ENCODE results near the gene ERBB2.
A peak's percentile ranks its signal among the peaks of the same experiment; 100 is the strongest.
"Not testable (repeated sequence)": the region's sequence is repeated elsewhere in the genome, so short reads cannot be mapped to it uniquely, and the experiment has no call there.

Gene ERBB2

DNA sequence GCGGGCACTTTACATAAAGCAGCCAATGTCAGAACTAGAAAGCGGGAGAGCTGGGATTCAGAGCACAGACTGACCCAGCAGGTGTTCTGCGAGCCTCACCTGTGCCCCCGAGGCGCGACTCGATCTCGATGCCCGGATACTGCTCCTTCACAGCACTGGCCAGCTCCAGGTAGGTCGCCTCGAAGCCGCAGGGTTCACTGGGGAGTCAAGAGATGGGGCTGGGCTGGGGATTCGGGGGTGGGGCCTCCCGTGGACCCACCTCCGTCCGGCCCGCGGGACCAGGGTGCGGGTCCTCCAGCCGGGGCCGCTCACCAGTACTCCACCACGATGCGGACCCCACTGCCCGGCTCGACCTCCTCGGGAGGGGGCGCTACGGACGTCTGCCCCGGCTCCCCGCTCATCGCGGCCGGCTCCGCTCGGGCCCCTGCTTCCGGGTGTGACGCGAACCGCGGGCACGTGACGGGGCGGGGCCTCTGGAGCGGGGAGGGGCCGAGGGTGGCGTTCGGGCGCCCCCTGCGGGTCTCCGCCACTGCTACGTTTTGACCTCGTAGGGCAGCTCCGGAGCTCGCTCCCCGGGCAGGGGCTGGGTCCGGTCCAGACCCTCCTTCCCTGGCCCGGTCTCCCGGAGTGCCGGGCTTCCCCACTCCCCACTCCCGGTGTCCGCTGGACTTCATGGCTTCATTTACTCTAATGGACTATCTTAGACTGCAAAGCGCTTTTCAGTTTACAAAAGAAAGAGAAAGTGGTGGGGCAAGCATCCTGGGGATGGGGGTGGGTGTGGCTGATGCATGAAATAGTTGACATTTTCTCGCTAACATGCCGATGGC is 30.4 kb downstream of the ERBB2 start, which contains the start of gene MIEN1:
Gene MIEN1, minus strand, starts transcription at position 438 of the 827 bp plus-strand sequence. Its CDS starts 37 bp downstream, at position 401.
- peak; percentile 95 for DNase-seq

- DNase-seq: no peak
Observed at GRCh38 chr17:39732586-39732985, 32.7 kb downstream of the ERBB2 start.

DNA sequence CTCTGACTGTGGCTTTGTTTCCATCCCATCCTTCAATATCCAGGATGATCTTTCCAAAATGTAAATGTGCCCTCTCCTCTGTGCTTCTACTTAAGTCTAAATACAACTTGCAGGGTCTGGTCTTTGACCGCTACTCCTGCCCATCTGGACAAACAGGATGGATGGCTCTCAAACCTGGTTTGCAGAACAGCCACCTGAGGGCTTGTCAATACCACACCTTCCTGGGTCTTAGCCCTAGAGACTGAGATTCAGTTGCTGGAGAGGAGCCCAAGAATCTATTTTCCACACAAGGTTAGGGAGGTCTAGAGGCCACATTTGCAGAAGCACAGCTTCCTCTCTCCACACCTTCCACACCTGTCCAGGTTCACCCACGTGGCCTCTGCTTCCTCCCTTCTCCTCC is 36.0 kb downstream of the ERBB2 start:
- no peak for DNase-seq

GRCh38 chr17:39736319-39737165 is 36.7 kb downstream of the ERBB2 start:
- no peak for DNase-seq

- DNase-seq: no peak
Observed at GRCh38 chr17:39737206-39737759, 37.4 kb downstream of the ERBB2 start.

GRCh38 chr17:39737760-39738567 is 38.1 kb downstream of the ERBB2 start, which contains the start of gene GRB7:
GRB7 (plus strand) TSS chr17:39737938; CDS start chr17:39742302, 4,364 bp downstream.
- no peak for DNase-seq

GRCh38 chr17:39738568-39738901 is 38.7 kb downstream of the ERBB2 start:
- peak; percentile 69 for DNase-seq

DNA sequence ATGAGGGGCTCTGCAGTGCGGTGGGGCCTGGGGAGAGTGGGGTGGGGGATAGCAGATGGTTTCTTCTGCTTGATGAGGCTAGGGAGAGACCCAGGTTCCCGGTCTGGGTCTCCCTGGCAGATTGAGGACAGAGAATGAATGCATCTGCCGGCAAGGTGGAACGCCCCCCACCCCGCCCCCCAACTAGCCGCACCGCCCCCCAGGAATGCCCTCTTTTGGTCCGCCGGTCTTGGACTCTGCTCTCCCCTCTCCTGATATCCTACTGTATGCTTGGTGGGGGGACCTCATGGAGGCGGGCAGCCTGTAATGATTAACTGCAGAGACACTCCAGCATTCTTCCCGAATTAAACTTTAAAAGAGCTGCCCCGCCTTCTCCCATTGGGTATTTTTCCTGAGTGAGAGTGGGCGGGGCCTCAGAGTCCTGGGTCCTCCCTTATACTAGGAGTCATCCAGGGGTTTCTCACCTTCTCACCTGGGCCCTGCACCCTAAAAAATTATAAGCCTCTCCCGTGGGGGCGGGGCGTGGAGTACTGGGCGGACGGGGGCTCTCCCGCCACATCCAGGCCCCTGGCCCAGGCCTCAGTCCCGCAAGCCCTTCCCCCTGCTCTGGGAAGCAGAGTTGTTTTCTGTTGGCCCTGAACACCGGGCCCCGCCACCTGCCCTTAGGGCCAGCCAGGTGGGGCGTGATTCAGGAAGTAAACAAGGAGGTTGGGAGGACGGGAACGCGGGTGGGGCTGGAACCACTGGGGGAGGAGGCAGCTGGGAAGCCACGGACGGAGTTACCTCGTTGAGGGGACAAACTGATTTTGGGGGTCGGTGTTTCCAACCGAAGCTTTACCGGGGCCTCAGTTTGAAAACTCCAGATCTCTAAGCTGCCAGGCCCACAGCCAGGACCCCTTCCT is 39.4 kb downstream of the ERBB2 start:
- no peak for DNase-seq

DNA sequence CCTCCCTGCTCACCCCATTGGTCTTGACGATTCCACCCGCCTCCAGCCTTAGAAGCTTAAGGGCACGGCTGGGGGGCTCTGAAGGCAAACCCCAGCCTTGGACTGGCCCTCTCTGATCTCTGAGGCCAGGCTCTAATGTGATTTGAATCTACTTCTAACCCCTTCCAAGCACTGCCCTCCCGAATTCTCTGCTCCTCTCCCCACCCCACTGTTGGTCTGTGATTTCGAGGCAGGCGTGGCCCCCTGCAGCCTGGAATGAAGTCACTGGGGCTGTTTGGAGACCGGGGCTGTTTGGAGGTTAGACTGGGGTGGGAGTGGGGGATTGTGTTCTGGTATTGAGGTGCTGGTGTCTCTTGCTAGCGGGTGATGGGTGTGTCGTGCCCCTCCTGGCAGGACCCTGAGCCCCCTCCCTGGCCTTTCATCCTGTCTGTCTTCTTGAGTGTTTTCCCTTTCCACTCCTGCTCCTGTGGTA is 40.1 kb downstream of the ERBB2 start:
- no peak for DNase-seq

DNA sequence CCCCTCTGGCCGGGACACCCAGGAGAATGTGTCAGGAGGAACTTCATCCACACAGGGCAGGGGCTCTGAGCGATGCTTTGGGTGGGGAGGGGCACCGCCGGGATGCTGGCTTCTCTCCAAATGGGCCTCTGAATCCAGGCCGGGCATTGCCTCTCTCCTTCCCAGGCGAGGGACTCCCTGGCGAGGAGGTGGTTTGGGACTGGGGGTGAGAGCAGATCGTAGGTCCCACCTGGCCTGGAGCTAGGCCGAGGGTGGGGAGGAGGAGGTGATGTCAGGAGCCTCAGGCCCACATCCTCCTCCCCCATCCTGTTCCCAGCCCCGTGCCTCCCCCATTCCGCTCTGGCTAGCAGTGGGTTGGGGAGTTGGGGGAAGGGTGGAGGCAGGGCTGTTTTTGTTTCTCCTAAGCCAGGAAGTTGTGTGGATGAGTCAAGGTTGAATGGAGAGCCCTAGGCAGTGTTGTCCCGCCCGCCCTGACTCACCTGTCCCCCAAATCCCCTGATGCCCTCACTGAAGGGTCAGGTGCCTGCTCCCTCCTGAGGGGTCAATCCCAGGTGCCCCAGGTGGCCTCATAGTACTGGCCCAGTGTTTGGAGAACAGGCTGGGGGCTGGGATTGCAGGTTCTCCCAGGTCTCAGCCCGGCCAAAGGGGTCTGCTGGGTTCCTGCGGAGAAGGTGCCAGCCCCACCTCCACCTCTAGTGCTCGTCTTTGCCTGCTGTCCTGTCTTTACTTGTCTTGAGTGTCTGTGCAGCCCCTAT is 40.7 kb downstream of the ERBB2 start:
- no peak for DNase-seq

- no peak for DNase-seq
Observed at GRCh38 chr17:39742126-39742855, 42.4 kb downstream of the ERBB2 start.

DNA sequence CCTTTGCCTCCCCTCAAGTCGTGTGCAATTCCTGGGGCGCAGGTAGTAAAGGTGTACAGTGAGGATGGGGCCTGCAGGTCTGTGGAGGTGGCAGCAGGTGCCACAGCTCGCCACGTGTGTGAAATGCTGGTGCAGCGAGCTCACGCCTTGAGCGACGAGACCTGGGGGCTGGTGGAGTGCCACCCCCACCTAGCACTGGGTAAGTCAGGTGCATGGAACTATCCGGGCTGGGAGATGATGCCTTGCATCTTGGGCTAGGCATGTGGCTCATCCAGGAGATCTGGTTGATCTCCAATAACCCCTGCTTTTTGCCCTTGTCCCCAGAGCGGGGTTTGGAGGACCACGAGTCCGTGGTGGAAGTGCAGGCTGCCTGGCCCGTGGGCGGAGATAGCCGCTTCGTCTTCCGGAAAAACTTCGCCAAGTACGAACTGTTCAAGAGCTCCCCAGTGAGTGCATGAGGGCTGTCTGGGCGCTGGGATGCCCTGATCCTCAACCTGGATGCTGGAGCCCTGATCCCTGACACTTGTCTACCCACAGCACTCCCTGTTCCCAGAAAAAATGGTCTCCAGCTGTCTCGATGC is 43.1 kb downstream of the ERBB2 start:
- DNase-seq: no peak

DNA sequence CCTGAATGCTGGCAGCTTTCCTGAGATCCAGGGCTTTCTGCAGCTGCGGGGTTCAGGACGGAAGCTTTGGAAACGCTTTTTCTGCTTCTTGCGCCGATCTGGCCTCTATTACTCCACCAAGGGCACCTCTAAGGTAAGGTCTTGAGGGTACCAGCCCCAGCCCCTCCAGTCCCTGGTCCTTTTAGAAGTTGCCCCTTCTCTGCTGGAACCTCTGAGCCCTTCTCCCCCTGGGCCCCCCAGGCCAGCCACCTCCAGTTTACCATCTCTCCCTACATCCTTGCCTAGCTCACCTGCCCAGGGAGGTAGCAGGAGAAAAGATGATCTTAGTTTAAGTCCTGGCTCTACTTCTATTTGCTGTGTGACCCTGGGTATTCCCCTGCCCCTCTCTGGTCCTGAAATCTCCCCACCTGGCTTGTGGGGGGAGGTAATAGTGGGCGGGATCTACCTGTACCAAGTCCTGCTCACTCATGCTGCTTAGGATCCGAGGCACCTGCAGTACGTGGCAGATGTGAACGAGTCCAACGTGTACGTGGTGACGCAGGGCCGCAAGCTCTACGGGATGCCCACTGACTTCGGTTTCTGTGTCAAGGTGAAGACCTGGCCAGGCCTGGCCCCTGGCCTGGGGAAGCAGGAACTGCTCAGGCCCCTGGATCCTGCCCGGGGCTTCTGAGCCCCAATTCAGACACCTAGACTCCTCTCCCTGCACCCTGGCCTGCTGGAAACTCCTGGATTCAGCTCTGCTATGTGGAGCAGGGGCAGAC is 44.4 kb downstream of the ERBB2 start:
- DNase-seq: no peak

- DNase-seq: no peak
Observed at GRCh38 chr17:39744836-39745215, 45.0 kb downstream of the ERBB2 start.

- DNase-seq: no peak
Observed at GRCh38 chr17:39745335-39746144, 45.7 kb downstream of the ERBB2 start.

- DNase-seq: no peak
Observed at GRCh38 chr17:39746145-39746461, 46.2 kb downstream of the ERBB2 start.

DNA sequence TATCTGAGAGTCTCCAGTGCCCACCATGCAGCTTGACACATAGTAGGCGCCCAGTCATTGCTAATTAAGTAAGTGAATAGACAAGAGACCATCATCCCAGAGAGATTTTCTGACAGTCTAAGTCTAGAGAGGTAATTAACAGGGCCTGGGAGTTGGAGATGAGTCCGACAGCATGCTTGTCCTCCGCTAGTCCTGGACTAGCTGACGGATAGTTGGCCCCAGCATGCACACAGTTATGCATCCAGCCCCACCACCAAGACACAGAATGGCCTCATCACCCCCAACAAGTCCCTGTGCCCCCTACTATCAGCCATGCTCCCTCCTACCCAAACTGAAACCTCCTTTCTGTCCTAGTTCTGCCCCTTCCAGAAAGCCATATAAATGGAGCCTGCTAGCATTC is 47.9 kb downstream of the ERBB2 start:
- DNase-seq: no peak

GRCh38 chr17:39748444-39749034 is 48.7 kb downstream of the ERBB2 start:
- DNase-seq: not testable (repeated sequence)

Data from activated CD4-positive, alpha-beta T cell treated with anti-CD3 and anti-CD28 coated beads for 48 hours (primary cell).